GM10847 (cell line): ENCODE results near the gene DTNA.

Experiments
- POLR2A ChIP-seq: IDR thresholded peaks from 2 replicates; pipeline ENCODE4 v1.6.1; 2011; ENCODE audit not compliant: insufficient read length; ENCODE audit errors: extremely low read depth

The DTNA gene

GRCh38 chr18:34746614-34747013 is 36.5 kb downstream of the DTNA start:
- TF ChIP-seq POLR2A, result no peak

GRCh38 chr18:34749721-34750120 is 39.6 kb downstream of the DTNA start:
- no peak for TF ChIP-seq POLR2A

DNA sequence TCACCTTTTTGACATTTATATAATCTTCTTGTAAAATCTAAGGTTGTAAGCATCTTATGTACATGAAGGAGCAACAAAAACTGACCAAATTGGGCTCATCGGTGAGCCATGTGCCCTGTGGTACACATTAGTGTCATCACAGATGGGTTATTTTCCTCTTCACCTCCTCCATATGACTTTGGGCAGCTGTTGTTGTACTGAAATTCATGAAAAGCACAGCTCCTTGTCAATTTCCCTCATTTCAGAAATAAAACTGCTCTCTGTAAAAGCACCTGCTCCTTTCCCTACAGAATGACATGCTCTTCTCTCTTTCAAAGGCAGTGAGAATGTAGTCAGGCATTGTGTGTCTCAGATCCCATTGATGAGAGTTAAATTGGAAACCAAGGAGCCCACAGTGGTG is 42.0 kb downstream of the DTNA start:
- TF ChIP-seq POLR2A, result no peak

GRCh38 chr18:34754300-34754699 is 44.2 kb downstream of the DTNA start:
- no peak for TF ChIP-seq POLR2A

GRCh38 chr18:34757666-34758065 is 47.6 kb downstream of the DTNA start:
- TF ChIP-seq POLR2A, result no peak

- no peak for TF ChIP-seq POLR2A
These were observed 48.4 kb downstream of the DTNA start for GRCh38 chr18:34758378-34758948.

DNA sequence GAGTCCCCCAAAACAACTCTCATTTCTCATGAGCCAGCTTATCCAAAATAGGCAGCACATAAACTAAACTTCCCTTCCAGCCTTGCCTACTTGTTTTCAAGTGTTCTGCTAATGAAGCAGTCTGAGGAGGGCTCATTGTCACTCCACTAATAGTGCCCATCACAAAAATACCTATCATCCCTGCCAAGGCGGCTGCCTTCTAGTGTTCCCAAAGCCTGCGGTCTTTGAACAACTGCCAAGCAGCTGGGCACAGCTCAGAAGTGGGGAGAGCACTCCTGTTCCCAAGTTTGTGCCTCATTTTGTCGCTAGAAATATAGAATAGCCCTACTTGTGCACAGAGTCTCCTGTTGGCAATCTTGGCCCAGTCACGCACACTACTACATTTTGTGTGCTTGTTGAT is 50.3 kb downstream of the DTNA start:
- no peak for TF ChIP-seq POLR2A

- no peak for TF ChIP-seq POLR2A
These were observed 54.4 kb downstream of the DTNA start for GRCh38 chr18:34764451-34764850.

- TF ChIP-seq POLR2A, result no peak
These were observed 57.5 kb downstream of the DTNA start for GRCh38 chr18:34767601-34768027.

DNA sequence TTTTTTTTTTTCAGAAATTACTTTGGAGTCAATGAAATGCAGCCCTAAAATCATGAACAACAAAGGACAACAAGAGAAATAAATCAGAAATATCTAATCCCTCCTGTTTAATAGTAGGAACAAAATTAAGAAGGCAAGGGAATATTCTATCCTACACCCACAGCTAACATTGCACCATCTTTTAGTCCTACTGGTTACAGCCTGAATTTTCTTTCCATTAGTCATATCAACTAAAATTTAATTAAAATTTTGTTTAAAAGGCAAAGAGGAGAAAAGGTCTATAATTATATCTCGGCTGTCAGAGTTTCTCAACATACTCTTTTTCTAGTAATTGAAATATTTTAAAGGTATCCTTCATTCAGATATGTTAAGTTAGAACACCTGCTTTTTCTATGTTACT is 61.9 kb downstream of the DTNA start:
- TF ChIP-seq POLR2A, result no peak

DNA sequence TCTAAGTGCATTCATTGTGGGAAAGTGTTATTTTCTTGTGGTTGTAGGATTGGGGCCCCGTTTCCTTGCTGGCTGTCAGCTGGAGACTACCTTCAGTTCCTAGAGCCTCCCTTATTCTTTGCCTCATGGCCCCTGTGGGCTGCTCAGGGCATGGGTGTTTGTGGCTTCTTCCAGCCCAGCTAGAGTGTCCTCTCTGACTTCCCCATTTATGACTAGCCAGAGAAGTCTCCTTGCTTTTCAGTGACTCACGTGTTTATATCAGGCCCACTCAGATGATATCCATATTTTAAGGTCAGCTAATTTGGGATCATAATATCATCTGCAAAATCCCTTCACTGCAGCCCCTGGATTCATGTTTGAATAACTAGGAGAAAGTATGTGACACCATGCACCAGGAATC is 62.8 kb downstream of the DTNA start:
- TF ChIP-seq POLR2A, result no peak

GRCh38 chr18:34773378-34773777 is 63.3 kb downstream of the DTNA start:
- TF ChIP-seq POLR2A, result no peak

DNA sequence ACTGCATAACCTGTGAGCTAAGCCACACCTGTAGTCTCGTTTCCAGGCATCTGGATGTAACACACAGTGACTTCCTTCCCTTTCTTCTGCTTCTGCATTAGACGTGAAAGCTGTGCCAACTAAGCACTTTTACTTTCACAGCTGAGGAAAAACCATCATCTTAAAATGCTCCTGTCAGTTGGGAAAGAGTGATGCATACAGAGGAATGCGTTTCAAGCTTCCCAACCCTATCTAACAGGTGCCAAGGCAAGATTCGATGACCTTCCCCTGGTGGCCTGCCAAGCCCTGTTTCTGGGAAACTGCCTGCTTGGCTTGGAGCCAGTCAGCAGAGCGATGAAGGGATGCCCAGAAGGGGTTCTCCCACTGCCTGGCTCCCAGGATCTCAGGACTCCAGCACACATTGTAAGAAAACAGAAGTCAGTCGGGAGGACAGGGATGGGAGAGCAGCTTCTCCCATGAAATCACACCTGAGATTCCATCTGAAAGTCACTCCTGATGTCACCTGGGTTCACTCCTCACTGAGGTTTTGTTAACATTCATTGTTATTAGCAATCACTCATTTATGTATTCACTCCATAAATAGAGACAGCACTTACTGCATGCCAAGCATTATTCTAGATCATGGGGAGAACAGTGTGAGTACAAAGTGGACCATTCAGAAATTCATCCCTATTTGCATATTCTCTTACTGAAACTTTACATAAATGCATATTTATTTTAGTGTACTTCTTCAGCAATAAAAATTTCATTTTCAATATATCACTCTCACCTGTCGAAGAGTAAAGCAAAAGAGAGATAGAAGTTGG is 64.1 kb downstream of the DTNA start:
- no peak for TF ChIP-seq POLR2A

DNA sequence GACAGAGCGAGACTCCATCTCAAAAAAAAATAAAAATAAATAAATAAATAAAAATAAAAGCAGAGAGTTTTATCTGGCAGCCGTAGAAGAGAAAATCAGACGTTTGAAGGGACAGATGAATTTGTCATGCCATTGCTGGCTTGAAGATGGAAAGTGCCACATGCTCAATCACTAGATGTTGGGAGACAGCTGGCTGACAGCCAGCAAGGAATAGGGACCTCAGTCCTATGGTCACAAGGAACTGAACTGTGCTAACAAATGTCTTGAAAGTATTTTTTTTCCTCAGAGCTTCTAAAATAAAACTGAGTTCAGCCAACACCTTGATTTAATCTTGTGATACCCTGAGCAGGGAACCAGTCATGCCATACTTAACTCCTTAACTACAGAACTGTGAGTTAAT is 65.4 kb downstream of the DTNA start:
- no peak for TF ChIP-seq POLR2A

DNA sequence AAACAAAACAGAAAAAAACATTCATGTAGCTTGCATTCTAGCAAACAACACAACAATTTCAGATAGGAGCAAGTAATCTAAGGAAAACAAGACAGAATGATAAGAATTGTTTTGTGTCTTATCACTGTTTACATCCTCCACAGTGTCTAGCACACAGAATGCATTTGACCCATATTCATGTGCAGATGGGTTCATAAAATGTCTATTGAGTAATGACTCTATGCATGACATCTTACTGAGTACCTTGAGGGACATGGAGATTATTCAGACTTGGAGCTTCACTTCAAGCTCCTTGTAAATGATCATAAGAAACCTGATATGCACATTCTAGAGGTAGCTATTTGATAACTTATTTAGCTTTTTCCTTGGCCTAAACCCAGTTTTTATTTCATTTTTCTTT is 69.0 kb downstream of the DTNA start:
- no peak for TF ChIP-seq POLR2A

GRCh38 chr18:34780856-34781255 is 70.8 kb downstream of the DTNA start:
- TF ChIP-seq POLR2A, result no peak

- no peak for TF ChIP-seq POLR2A
These were observed 73.4 kb downstream of the DTNA start for GRCh38 chr18:34783501-34783900.
